Activated T-cell treated with anti-CD3 and anti-CD28 coated beads, Interleukin-2, amount 50 U/mL, for 24 hours (primary cell): Measurements from ENCODE around the gene TULP4.
"Not testable (repeated sequence)": the region's sequence is repeated elsewhere in the genome, so short reads cannot be mapped to it uniquely, and the experiment has no call there.

Experiments used
- DNase-seq: peaks from one replicate; pipeline ENCODE4 v3.0.0-alpha.2; 2020
- H3K27ac Mint-ChIP-seq: 2 replicates; pipeline ENCODE4 v1.8.0; 2020; ENCODE audit warnings: mild to moderate bottlenecking, mixed read lengths
- H3K27me3 Mint-ChIP-seq: 2 replicates; pipeline ENCODE4 v1.8.0; 2020; ENCODE audit warnings: mixed read lengths
- H3K36me3 Mint-ChIP-seq: 2 replicates; pipeline ENCODE4 v1.8.0; 2020; ENCODE audit warnings: low read depth, mixed read lengths
- H3K4me1 Mint-ChIP-seq: 2 replicates; pipeline ENCODE4 v1.8.0; 2020; ENCODE audit warnings: low read depth, mixed read lengths
- H3K4me3 Mint-ChIP-seq: 2 replicates; pipeline ENCODE4 v1.8.0; 2020; ENCODE audit warnings: mild to moderate bottlenecking, moderate library complexity, mixed read lengths
- H3K9me3 Mint-ChIP-seq: 2 replicates; pipeline ENCODE4 v1.8.0; 2020; ENCODE audit warnings: mixed read lengths

The TULP4 gene

GRCh38 chr6:158284876-158285655 lies 27.2 kb upstream of the TULP4 start:
- Mint-ChIP-seq H3K4me3 (no peak overlapping the region), H3K27ac (no peak overlapping the region), H3K27me3 (no peaks in the 10 kb centered on the region), H3K9me3 (no peaks in the 10 kb centered on the region), H3K4me1 (peaks cover 46% of the 10 kb centered on the region), H3K36me3 (peaks cover 3% of the 10 kb centered on the region)
- DNase-seq = no peak

- Mint-ChIP-seq H3K4me3 (no peak overlapping the region), H3K27me3 (no peaks in the 10 kb centered on the region), H3K36me3 (peaks cover 3% of the 10 kb centered on the region), H3K27ac (no peak overlapping the region), H3K9me3 (no peaks in the 10 kb centered on the region), H3K4me1 (peaks cover 51% of the 10 kb centered on the region)
- no peak for DNase-seq
Observed at GRCh38 chr6:158285656-158286021, 26.6 kb upstream of the TULP4 start.

- H3K9me3 Mint-ChIP-seq = no peaks in the 10 kb centered on the region
- peaks cover 59% of the 10 kb centered on the region for H3K4me1 Mint-ChIP-seq
Observed at GRCh38 chr6:158286413-158286812, 25.9 kb upstream of the TULP4 start.

GRCh38 chr6:158287047-158287446 lies 25.2 kb upstream of the TULP4 start:
- peaks cover 3% of the 10 kb centered on the region for H3K36me3 Mint-ChIP-seq
- H3K4me1 Mint-ChIP-seq = peaks cover 63% of the 10 kb centered on the region
- H3K27ac Mint-ChIP-seq = no peak overlapping the region
- H3K27me3 Mint-ChIP-seq = no peaks in the 10 kb centered on the region
- no peak for DNase-seq
- H3K4me3 Mint-ChIP-seq = no peak overlapping the region
- H3K9me3 Mint-ChIP-seq = no peaks in the 10 kb centered on the region

More at GRCh38 chr6:158286413-158286812, 25.9 kb upstream of the TULP4 start:
- DNase-seq = no peak
- H3K4me3 Mint-ChIP-seq = no peak overlapping the region
- no peak overlapping the region for H3K27ac Mint-ChIP-seq
- H3K27me3 Mint-ChIP-seq = no peaks in the 10 kb centered on the region
- peaks cover 3% of the 10 kb centered on the region for H3K36me3 Mint-ChIP-seq

- peak overlapping the region; percentile 63 for H3K4me3 Mint-ChIP-seq
- no peak for DNase-seq
- no peaks in the 10 kb centered on the region for H3K9me3 Mint-ChIP-seq
- no peaks in the 10 kb centered on the region for H3K27me3 Mint-ChIP-seq
- H3K4me1 Mint-ChIP-seq = peaks cover 43% of the 10 kb centered on the region
- peaks cover 15% of the 10 kb centered on the region for H3K36me3 Mint-ChIP-seq
- H3K27ac Mint-ChIP-seq = peak overlapping the region; percentile 86
Observed at GRCh38 chr6:158290040-158290439, 22.2 kb upstream of the TULP4 start.

- H3K4me3 Mint-ChIP-seq = peak overlapping the region; percentile 63
- DNase-seq = peak; percentile 44
- H3K36me3 Mint-ChIP-seq = peaks cover 21% of the 10 kb centered on the region
- H3K4me1 Mint-ChIP-seq = peaks cover 39% of the 10 kb centered on the region
- H3K27ac Mint-ChIP-seq = peak overlapping the region; percentile 86
- no peaks in the 10 kb centered on the region for H3K27me3 Mint-ChIP-seq
- no peaks in the 10 kb centered on the region for H3K9me3 Mint-ChIP-seq
Observed at GRCh38 chr6:158290659-158291058, 21.6 kb upstream of the TULP4 start.

- Mint-ChIP-seq H3K4me1 (peaks cover 29% of the 10 kb centered on the region), H3K4me3 (no peak overlapping the region), H3K27ac (no peak overlapping the region), H3K27me3 (no peaks in the 10 kb centered on the region), H3K9me3 (peaks cover 9% of the 10 kb centered on the region), H3K36me3 (peaks cover 31% of the 10 kb centered on the region)
- no peak for DNase-seq
Observed at GRCh38 chr6:158292016-158292415, 20.2 kb upstream of the TULP4 start.

GRCh38 chr6:158293122-158293521 lies 19.1 kb upstream of the TULP4 start:
- no peak overlapping the region for H3K27ac Mint-ChIP-seq
- no peaks in the 10 kb centered on the region for H3K27me3 Mint-ChIP-seq
- peaks cover 29% of the 10 kb centered on the region for H3K4me1 Mint-ChIP-seq
- no peak for DNase-seq
- H3K9me3 Mint-ChIP-seq = peaks cover 12% of the 10 kb centered on the region
- H3K36me3 Mint-ChIP-seq = peaks cover 42% of the 10 kb centered on the region
- no peak overlapping the region for H3K4me3 Mint-ChIP-seq

- H3K4me1 Mint-ChIP-seq = peaks cover 11% of the 10 kb centered on the region
- not testable (repeated sequence) for H3K27ac Mint-ChIP-seq, DNase-seq, H3K27me3 Mint-ChIP-seq, H3K4me3 Mint-ChIP-seq
- H3K36me3 Mint-ChIP-seq = peaks cover 59% of the 10 kb centered on the region
- H3K9me3 Mint-ChIP-seq = peaks cover 15% of the 10 kb centered on the region
Observed at GRCh38 chr6:158295976-158296853, 16.1 kb upstream of the TULP4 start.

GRCh38 chr6:158296854-158297324 lies 15.4 kb upstream of the TULP4 start:
- not testable (repeated sequence) for H3K4me3 Mint-ChIP-seq, DNase-seq
- H3K36me3 Mint-ChIP-seq = peaks cover 62% of the 10 kb centered on the region

GRCh38 chr6:158297657-158298056 lies 14.6 kb upstream of the TULP4 start:
- Mint-ChIP-seq H3K36me3 (peaks cover 60% of the 10 kb centered on the region), H3K9me3 (peaks cover 15% of the 10 kb centered on the region)
- not testable (repeated sequence) for H3K4me3 Mint-ChIP-seq, H3K4me1 Mint-ChIP-seq, H3K27ac Mint-ChIP-seq, H3K27me3 Mint-ChIP-seq, DNase-seq

More at GRCh38 chr6:158296854-158297324, 15.4 kb upstream of the TULP4 start:
- peaks cover 15% of the 10 kb centered on the region for H3K9me3 Mint-ChIP-seq
- H3K27ac Mint-ChIP-seq, H3K27me3 Mint-ChIP-seq, H3K4me1 Mint-ChIP-seq: not testable (repeated sequence)

GRCh38 chr6:158300306-158301143 lies 11.7 kb upstream of the TULP4 start:
- H3K4me3 Mint-ChIP-seq, DNase-seq, H3K27me3 Mint-ChIP-seq, H3K27ac Mint-ChIP-seq, H3K4me1 Mint-ChIP-seq: not testable (repeated sequence)
- H3K9me3 Mint-ChIP-seq = peaks cover 15% of the 10 kb centered on the region
- H3K36me3 Mint-ChIP-seq = peaks cover 48% of the 10 kb centered on the region

GRCh38 chr6:158301561-158301960 lies 10.7 kb upstream of the TULP4 start:
- H3K36me3 Mint-ChIP-seq = peaks cover 42% of the 10 kb centered on the region
- not testable (repeated sequence) for DNase-seq, H3K4me1 Mint-ChIP-seq, H3K27ac Mint-ChIP-seq, H3K27me3 Mint-ChIP-seq, H3K4me3 Mint-ChIP-seq, H3K9me3 Mint-ChIP-seq

GRCh38 chr6:158302195-158302796 lies 10.0 kb upstream of the TULP4 start:
- not testable (repeated sequence) for DNase-seq, H3K27me3 Mint-ChIP-seq, H3K4me3 Mint-ChIP-seq, H3K4me1 Mint-ChIP-seq, H3K9me3 Mint-ChIP-seq, H3K27ac Mint-ChIP-seq
- H3K36me3 Mint-ChIP-seq = peaks cover 39% of the 10 kb centered on the region
